OCI-LY3 (cell line): ENCODE data around the gene RASA1.

Source experiments
- EZH2phosphoT487 ChIP-seq: fragments of 200-600 bp; shearing (Covaris generic); IDR thresholded peaks from 2 replicates; pipeline ENCODE4 v1.6.1; 2018; ENCODE audit warnings: antibody characterized with exemption, mixed run types, low read depth
- TF ChIP-seq, protein P1 (sequence below): fragments of 200-600, 300-600 bp; sonication (generic); IDR thresholded peaks from 2 replicates; pipeline ENCODE4 v1.5.1; 2014; ENCODE audit warnings: antibody characterized with exemption, low read length, low read depth

DNA sequence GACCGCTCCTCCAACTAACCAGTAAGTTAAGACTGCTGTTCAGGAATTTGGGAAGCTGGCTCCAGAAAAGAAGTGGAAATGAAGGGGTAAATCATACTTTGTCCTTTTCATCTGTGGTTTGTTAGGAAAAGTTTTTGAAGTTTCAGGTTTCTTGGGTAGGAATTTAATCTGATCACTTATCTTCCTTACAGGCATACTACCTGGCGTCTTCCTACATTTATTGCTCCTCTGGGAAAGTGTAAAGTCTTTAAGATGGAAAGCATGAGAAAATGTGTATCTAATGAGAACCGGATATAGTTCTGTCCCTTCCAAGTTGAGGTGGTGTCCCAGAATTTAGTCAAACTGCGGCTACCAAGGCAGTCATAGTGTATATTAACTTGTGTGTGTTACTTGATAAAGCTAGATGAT, 1.3 kb downstream of the RASA1 start:
- TF ChIP-seq, protein P1, sequence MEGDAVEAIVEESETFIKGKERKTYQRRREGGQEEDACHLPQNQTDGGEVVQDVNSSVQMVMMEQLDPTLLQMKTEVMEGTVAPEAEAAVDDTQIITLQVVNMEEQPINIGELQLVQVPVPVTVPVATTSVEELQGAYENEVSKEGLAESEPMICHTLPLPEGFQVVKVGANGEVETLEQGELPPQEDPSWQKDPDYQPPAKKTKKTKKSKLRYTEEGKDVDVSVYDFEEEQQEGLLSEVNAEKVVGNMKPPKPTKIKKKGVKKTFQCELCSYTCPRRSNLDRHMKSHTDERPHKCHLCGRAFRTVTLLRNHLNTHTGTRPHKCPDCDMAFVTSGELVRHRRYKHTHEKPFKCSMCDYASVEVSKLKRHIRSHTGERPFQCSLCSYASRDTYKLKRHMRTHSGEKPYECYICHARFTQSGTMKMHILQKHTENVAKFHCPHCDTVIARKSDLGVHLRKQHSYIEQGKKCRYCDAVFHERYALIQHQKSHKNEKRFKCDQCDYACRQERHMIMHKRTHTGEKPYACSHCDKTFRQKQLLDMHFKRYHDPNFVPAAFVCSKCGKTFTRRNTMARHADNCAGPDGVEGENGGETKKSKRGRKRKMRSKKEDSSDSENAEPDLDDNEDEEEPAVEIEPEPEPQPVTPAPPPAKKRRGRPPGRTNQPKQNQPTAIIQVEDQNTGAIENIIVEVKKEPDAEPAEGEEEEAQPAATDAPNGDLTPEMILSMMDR, result no peak
- no peak for TF ChIP-seq EZH2phosphoT487
